HCT116 (cell line): ENCODE measurements around the gene TMEM44. TPM values are rescaled to one million over a fixed set of nuclear protein-coding genes. Genes with fewer than 3 reads are reported as not detected.

Experiments used
- ATAC-seq: fragments of 200-7000 bp; cut with Tn5 transposase; 2 replicates; pipeline ENCODE4 v1.9.1; 2020; ENCODE audit warnings: mild to moderate bottlenecking, moderate library complexity
- BruUV-seq: library from RNA; stranded (reverse); fragments of 400-500 nt; replicated peaks from 2 replicates; lab custom pipeline; 2021; lab: Mats Ljungman, UMichigan
- CTCF ChIA-PET: fragments of 300-600 bp; sonication (Branson Sonifier 250); formaldehyde crosslinking; loops from one replicate; lab custom pipeline; 2021; ENCODE audit warnings: antibody characterized with exemption; lab: Charles Lee
- POLR2A ChIA-PET: fragments of 300-600, 350-600 bp; sonication (Branson Sonifier 250); formaldehyde crosslinking; loops from one replicate; lab custom pipeline; 2021; ENCODE audit warnings: antibody characterized with exemption; lab: Charles Lee
- RAD21 ChIA-PET, 2 experiments: fragments of 300-600 bp; sonication (Branson Sonifier 250); formaldehyde crosslinking; loops; one replicate each; lab custom pipeline; 2023; ENCODE audit warnings: low total read pairs in 2 of 2; ENCODE audit not compliant: uncharacterized antibody in 2 of 2, unreplicated experiment in 2 of 2, low non-redundant PET in 1 of 2; lab: Charles Lee
- DNase-seq: peaks from one replicate; pipeline ENCODE4 v3.0.0-alpha.2; 2010; ENCODE audit warnings: low read depth, low spot score
- H2AFZ ChIP-seq: fragments of 200-600 bp; shearing (Covaris generic), sonication (generic); 2 replicates; pipeline ENCODE4 v1.6.1; 2017; ENCODE audit warnings: low read depth, mixed run types, mixed read lengths, antibody characterized with exemption, low read length; ENCODE audit not compliant: poor library complexity, severe bottlenecking
- H3K27ac ChIP-seq: 2 replicates; pipeline ENCODE4 v1.5.1; 2012; ENCODE audit warnings: low read depth, low read length
- H3K27me3 ChIP-seq: fragments of 200-600 bp; sonication (generic); 2 replicates; pipeline ENCODE4 v1.6.1; 2016; ENCODE audit warnings: mixed run types, low read length, mixed read lengths; ENCODE audit not compliant: insufficient read depth
- H3K36me3 ChIP-seq, 2 experiments: fragments of 200-500 bp in 1 of 2; fragments of 200-600 bp in 1 of 2; sonication (Bioruptor generic) in 1 of 2; sonication (generic) in 1 of 2; 2 replicates each; pipeline versions ENCODE4 v1.5.1 to v1.6.1; 2014 to 2016; ENCODE audit warnings: low read length in 2 of 2, inconsistent platforms in 1 of 2, mixed read lengths in 1 of 2, mixed run types in 1 of 2; ENCODE audit not compliant: insufficient read depth in 2 of 2, control insufficient read depth in 1 of 2
- H3K4me1 ChIP-seq, 2 experiments: fragments of 200-600 bp in 1 of 2; sonication (generic) in 1 of 2; 2 replicates each; pipeline versions ENCODE4 v1.5.1 to v1.6.1; 2012 to 2017; ENCODE audit warnings: low read length in 2 of 2, inconsistent platforms in 1 of 2, mild to moderate bottlenecking in 1 of 2, mixed read lengths in 1 of 2, mixed run types in 1 of 2, moderate library complexity in 1 of 2; ENCODE audit not compliant: insufficient read depth in 2 of 2, control insufficient read depth in 1 of 2
- H3K4me2 ChIP-seq: fragments of 200-600 bp; sonication (generic); 2 replicates; pipeline ENCODE4 v1.6.1; 2017; ENCODE audit warnings: mixed run types, low read length, mixed read lengths
- H3K4me3 ChIP-seq, 2 experiments: fragments of 200-600 bp in 1 of 2; sonication (generic) in 1 of 2; replicated peaks in 1 of 2; 2 replicates each; pipeline ENCODE4 v1.5.1; 2011 to 2016; ENCODE audit warnings: low read length in 2 of 2, control low read depth in 1 of 2, low read depth in 1 of 2, mild to moderate bottlenecking in 1 of 2, mixed read lengths in 1 of 2, mixed run types in 1 of 2
- H3K79me2 ChIP-seq: fragments of 200-600 bp; sonication (generic); 2 replicates; pipeline ENCODE4 v1.6.1; 2017; ENCODE audit warnings: mild to moderate bottlenecking, mixed run types, low read length, moderate library complexity, mixed read lengths; ENCODE audit not compliant: insufficient read depth
- H3K9ac ChIP-seq: fragments of 200-600 bp; sonication (generic); 2 replicates; pipeline ENCODE4 v1.6.1; 2016; ENCODE audit warnings: low read length, mixed read lengths
- H3K9me2 ChIP-seq: fragments of 200-600 bp; sonication (generic), shearing (Covaris generic); 2 replicates; pipeline ENCODE4 v1.6.1; 2017; ENCODE audit warnings: mixed run types, mild to moderate bottlenecking, moderate library complexity; ENCODE audit not compliant: insufficient read depth
- H3K9me3 ChIP-seq, 2 experiments: fragments of 200-500 bp in 1 of 2; fragments of 200-600 bp in 1 of 2; sonication (Bioruptor generic) in 1 of 2; sonication (generic) in 1 of 2; 2 replicates each; pipeline ENCODE4 v1.6.1; 2014 to 2017; ENCODE audit warnings: low read length in 2 of 2, mixed read lengths in 2 of 2, inconsistent platforms in 1 of 2, low read depth in 1 of 2, mild to moderate bottlenecking in 1 of 2, mixed run types in 1 of 2, moderate library complexity in 1 of 2; ENCODE audit not compliant: control insufficient read depth in 1 of 2, insufficient read depth in 1 of 2
- H4K20me1 ChIP-seq: fragments of 200-600 bp; sonication (generic), shearing (Covaris generic); 2 replicates; pipeline ENCODE4 v1.6.1; 2017; ENCODE audit warnings: mixed run types, mild to moderate bottlenecking, moderate library complexity; ENCODE audit not compliant: insufficient read depth
- ATF3 ChIP-seq: IDR thresholded peaks from 2 replicates; pipeline ENCODE4 v1.6.1; 2012
- CBX3 ChIP-seq: IDR thresholded peaks from 2 replicates; pipeline ENCODE4 v1.6.1; 2012; ENCODE audit warnings: low read depth
- CTCF ChIP-seq, 3 experiments: fragments of 200-600 bp in 1 of 3; sonication (generic) in 1 of 3; IDR thresholded peaks in 2 of 3; conservative IDR thresholded peaks in 1 of 3; 2 replicates each; pipeline ENCODE4 v1.5.1; 2012 to 2017; ENCODE audit warnings: low read depth in 2 of 3, low read length in 2 of 3, antibody characterized with exemption in 1 of 3, borderline replicate concordance in 1 of 3, control low read depth in 1 of 3, mild to moderate bottlenecking in 1 of 3, mixed read lengths in 1 of 3, mixed run types in 1 of 3, moderate library complexity in 1 of 3; ENCODE audit not compliant: insufficient read depth in 1 of 3
- EGR1 ChIP-seq: IDR thresholded peaks from 2 replicates; pipeline ENCODE4 v1.6.1; 2012; ENCODE audit warnings: low read depth
- ELF1 ChIP-seq: IDR thresholded peaks from 2 replicates; pipeline ENCODE4 v1.6.1; 2012; ENCODE audit warnings: low read depth, borderline replicate concordance
- EZH2 ChIP-seq: fragments of 200-600 bp; sonication (generic); IDR thresholded peaks from 2 replicates; pipeline ENCODE4 v1.6.1; 2017; ENCODE audit warnings: antibody characterized with exemption, mixed run types
- FOSL1 ChIP-seq: IDR thresholded peaks from 2 replicates; pipeline ENCODE4 v1.6.1; 2012; ENCODE audit warnings: low read depth
- JUND ChIP-seq: IDR thresholded peaks from 2 replicates; pipeline ENCODE4 v1.6.1; 2012
- MAX ChIP-seq: IDR thresholded peaks from 2 replicates; pipeline ENCODE4 v1.6.1; 2012
- POLR2A ChIP-seq: IDR thresholded peaks from 2 replicates; pipeline ENCODE4 v1.7.0; 2011; ENCODE audit warnings: borderline replicate concordance; ENCODE audit not compliant: insufficient read depth, insufficient read length; ENCODE audit errors: extremely low read depth
- POLR2AphosphoS5 ChIP-seq: IDR thresholded peaks from 2 replicates; pipeline ENCODE4 v1.6.1; 2011; ENCODE audit warnings: mild to moderate bottlenecking, low read depth, low read length, moderate library complexity
- RAD21 ChIP-seq: IDR thresholded peaks from 2 replicates; pipeline ENCODE4 v1.6.1; 2012; ENCODE audit warnings: low read depth, mild to moderate bottlenecking
- REST ChIP-seq: IDR thresholded peaks from 2 replicates; pipeline ENCODE4 v1.6.1; 2012; ENCODE audit warnings: low read depth
- SP1 ChIP-seq: IDR thresholded peaks from 2 replicates; pipeline ENCODE4 v1.6.1; 2012; ENCODE audit warnings: low read depth
- SRF ChIP-seq: IDR thresholded peaks from 2 replicates; pipeline ENCODE4 v1.6.1; 2012; ENCODE audit warnings: low read depth
- YY1 ChIP-seq: IDR thresholded peaks from 2 replicates; pipeline ENCODE4 v1.6.1; 2011; ENCODE audit warnings: low read length, low read depth, moderate library complexity, mild to moderate bottlenecking; ENCODE audit not compliant: insufficient replicate concordance; ENCODE audit errors: extremely low read depth
- ZBTB33 ChIP-seq: IDR thresholded peaks from 2 replicates; pipeline ENCODE4 v1.6.1; 2011; ENCODE audit warnings: mild to moderate bottlenecking, low read length, moderate library complexity; ENCODE audit not compliant: insufficient replicate concordance; ENCODE audit errors: extremely low read depth
- ZFX ChIP-seq: fragments of 450-650 bp; IDR thresholded peaks from 2 replicates; pipeline ENCODE4 v1.6.1; 2017
- ZNF274 ChIP-seq: fragments of 200-500 bp; sonication (Bioruptor generic); IDR thresholded peaks from 2 replicates; pipeline ENCODE4 v1.6.1; 2014; ENCODE audit warnings: mild to moderate bottlenecking, low read depth, low read length, inconsistent platforms
- intact Hi-C: fragments of 100-400 bp; cut with micrococcal nuclease; formaldehyde crosslinking; loops from 2 replicates; pipeline ENCODE4 v1.10.0; 2022
- total RNA-seq: library from RNA; stranded (reverse); gene quantifications from one replicate; pipeline ENCODE4 v1.2.1, GENCODE V29; 2021; ENCODE audit not compliant: unreplicated experiment

TMEM44 gene
- total RNA-seq, 1 experiment from 2014 or later: 30.3 TPM

- ChIA-PET RAD21 (no interaction called here), CTCF (no interaction called here), POLR2A (no interaction called here)
- Histone ChIP-seq H3K27ac (no peak overlapping the region), H3K9me3 (no peaks in the 10 kb centered on the region), H2AFZ (no peak overlapping the region), H3K9ac (no peak overlapping the region), H3K4me1 (peaks cover 3 to 26% of the 10 kb centered on the region in 2 experiments; a peak in 3 of 4 replicates), H3K79me2 (no peaks in the 10 kb centered on the region), H3K4me2 (no peak overlapping the region), H3K36me3 (no peaks in the 10 kb centered on the region), H3K9me2 (no peaks in the 10 kb centered on the region), H4K20me1 (no peaks in the 10 kb centered on the region), H3K4me3 (no peak overlapping the region), H3K27me3 (no peaks in the 10 kb centered on the region)
- ATAC-seq: no peak
- DNase-seq: no peak
- intact Hi-C loops: loop anchor here (5.0 kb wide), 1 partner anchor 240 kb away; no protein-coding TSS in a partner anchor
- no TSS peak for BruUV-seq
- no peak for TF ChIP-seq SRF
- no peak for TF ChIP-seq SP1
- no peak for TF ChIP-seq CBX3
- TF ChIP-seq RAD21: no peak
- no peak for TF ChIP-seq FOSL1
- no peak for TF ChIP-seq JUND
- TF ChIP-seq ELF1: no peak
- no peak for TF ChIP-seq ATF3
- TF ChIP-seq ZBTB33: no peak
- no peak for TF ChIP-seq YY1
- no peak for TF ChIP-seq CTCF (IDR thresholded peaks at IDR 0.05 in 2 of 3, conservative IDR thresholded peaks at IDR 0.05 in 1 of 3; ENCODE audit: borderline replicate concordance in 1 of 3, insufficient read depth in 1 of 3, low read depth in 2 of 3, low read length in 2 of 3)
- TF ChIP-seq EGR1: no peak
- TF ChIP-seq POLR2AphosphoS5: no peak
- TF ChIP-seq MAX: no peak
- no peak for TF ChIP-seq ZNF274
- TF ChIP-seq EZH2: no peak
- TF ChIP-seq POLR2A: no peak
- no peak for TF ChIP-seq ZFX
- TF ChIP-seq REST: no peak
Observed at GRCh38 chr3:194572143-194572789, 61.0 kb downstream of the TMEM44 start.
